ENCODE measurements around the gene SUSD4. TPM values are rescaled to one million over a fixed set of nuclear protein-coding genes. Genes with fewer than 3 reads are reported as not detected.

SUSD4 gene
- total RNA-seq, 3 donors from 2014 or later (not counting 1 experiment from before 2014, with no cell fraction given) = 0.60 to 1.1 TPM; not detected in 1

DNA sequence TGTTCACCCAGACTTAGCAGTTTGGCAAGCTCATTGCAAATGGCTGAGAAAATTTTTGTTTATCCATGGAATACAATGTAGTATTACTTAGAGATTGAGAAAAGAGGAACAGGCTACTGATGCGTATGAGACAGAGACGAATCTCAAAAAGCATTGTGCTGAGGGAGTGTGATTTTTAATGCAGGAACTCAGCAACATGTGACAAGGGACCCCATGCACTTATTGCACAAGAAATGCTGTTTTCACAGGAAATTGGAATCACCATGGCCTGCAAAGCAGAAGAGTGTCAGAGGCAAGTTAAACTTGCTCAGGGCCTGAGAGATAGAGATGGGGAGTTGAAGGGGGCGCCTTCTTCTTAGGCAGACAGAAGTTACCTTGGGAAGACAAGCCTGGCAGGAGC is 188.3 kb downstream of the SUSD4 start:
- Histone ChIP-seq H3K4me3 (ENCODE audit: low read length) (no peak overlapping the region), H3K4me1 (ENCODE audit: control insufficient read depth, insufficient read depth, low read length) (peaks cover 11% of the 10 kb centered on the region), H3K27ac (ENCODE audit: low read length) (no peak overlapping the region), H3K27me3 (ENCODE audit: control insufficient read depth, insufficient read depth, low read length) (no peaks in the 10 kb centered on the region), H3K36me3 (ENCODE audit: control insufficient read depth, insufficient read depth, low read length) (no peaks in the 10 kb centered on the region), H3K9me3 (ENCODE audit: control insufficient read depth, insufficient read depth, low read length) (no peaks in the 10 kb centered on the region)
- H3K27me3 Mint-ChIP-seq (ENCODE audit: low read depth in 2 of 2) = peaks cover 12 to 24% of the 10 kb centered on the region in 2 donors
- peaks cover 4 to 11% of the 10 kb centered on the region in 2 donors for H3K4me1 Mint-ChIP-seq
- no peak overlapping the region for H3K4me3 Mint-ChIP-seq
- 54% methylated on average over 3 of the region's 3 CpGs for WGBS (ENCODE audit: insufficient coverage)
- H3K9me3 Mint-ChIP-seq = no peaks in the 10 kb centered on the region
- H3K36me3 Mint-ChIP-seq = no peaks in the 10 kb centered on the region
- intact Hi-C loops (cut with micrococcal nuclease) = no loop called here
- DNase-seq = no peak
- ATAC-seq = no peak
- TF ChIP-seq, protein P1, sequence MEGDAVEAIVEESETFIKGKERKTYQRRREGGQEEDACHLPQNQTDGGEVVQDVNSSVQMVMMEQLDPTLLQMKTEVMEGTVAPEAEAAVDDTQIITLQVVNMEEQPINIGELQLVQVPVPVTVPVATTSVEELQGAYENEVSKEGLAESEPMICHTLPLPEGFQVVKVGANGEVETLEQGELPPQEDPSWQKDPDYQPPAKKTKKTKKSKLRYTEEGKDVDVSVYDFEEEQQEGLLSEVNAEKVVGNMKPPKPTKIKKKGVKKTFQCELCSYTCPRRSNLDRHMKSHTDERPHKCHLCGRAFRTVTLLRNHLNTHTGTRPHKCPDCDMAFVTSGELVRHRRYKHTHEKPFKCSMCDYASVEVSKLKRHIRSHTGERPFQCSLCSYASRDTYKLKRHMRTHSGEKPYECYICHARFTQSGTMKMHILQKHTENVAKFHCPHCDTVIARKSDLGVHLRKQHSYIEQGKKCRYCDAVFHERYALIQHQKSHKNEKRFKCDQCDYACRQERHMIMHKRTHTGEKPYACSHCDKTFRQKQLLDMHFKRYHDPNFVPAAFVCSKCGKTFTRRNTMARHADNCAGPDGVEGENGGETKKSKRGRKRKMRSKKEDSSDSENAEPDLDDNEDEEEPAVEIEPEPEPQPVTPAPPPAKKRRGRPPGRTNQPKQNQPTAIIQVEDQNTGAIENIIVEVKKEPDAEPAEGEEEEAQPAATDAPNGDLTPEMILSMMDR (IDR thresholded peaks at IDR 0.05) = no peak
- H3K27ac Mint-ChIP-seq = peak overlapping the region in 1 of 2 donors; percentile 6

DNA sequence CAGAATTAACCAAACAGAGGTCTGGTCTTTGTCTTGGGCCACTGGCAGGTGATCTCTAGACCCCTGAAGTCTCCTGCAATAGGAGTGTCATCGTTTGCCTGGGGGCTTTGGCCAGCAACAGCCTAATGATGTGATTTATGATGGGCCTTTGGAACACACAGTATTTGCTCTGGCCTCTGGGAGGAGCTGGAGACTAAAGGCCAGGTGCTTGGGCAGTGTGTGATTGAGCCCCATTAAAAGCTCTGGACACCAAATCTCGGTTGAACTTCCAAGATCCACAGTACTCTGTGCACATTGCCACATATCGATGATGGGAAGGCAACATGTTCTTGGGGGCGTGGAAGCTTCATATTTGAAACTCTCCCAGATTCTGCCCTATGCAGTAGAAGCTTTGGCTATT is 188.9 kb downstream of the SUSD4 start:
- DNase-seq (no peak), ATAC-seq (no peak)
- Histone ChIP-seq H3K9me3 (ENCODE audit: control insufficient read depth, insufficient read depth, low read length) (no peaks in the 10 kb centered on the region), H3K27ac (ENCODE audit: low read length) (peak overlapping the region; percentile 11), H3K4me1 (ENCODE audit: control insufficient read depth, insufficient read depth, low read length) (peaks cover 11% of the 10 kb centered on the region), H3K4me3 (ENCODE audit: low read length) (no peak overlapping the region), H3K27me3 (ENCODE audit: control insufficient read depth, insufficient read depth, low read length) (no peaks in the 10 kb centered on the region), H3K36me3 (ENCODE audit: control insufficient read depth, insufficient read depth, low read length) (no peaks in the 10 kb centered on the region)
- Mint-ChIP-seq H3K27ac (no peak overlapping the region), H3K4me1 (peaks cover 4 to 11% of the 10 kb centered on the region in 2 donors), H3K9me3 (no peaks in the 10 kb centered on the region), H3K27me3 (ENCODE audit: low read depth in 2 of 2) (peaks cover 14 to 18% of the 10 kb centered on the region in 2 donors), H3K36me3 (no peaks in the 10 kb centered on the region), H3K4me3 (no peak overlapping the region)
- TF ChIP-seq, protein P1 (IDR thresholded peaks at IDR 0.05) = no peak
- intact Hi-C loops (cut with micrococcal nuclease) = no loop called here
- WGBS (ENCODE audit: insufficient coverage) = 84% methylated on average over 4 of the region's 4 CpGs

Other genes with a start within 250 kb of the SUSD4 start
- under 1 TPM; 0.24 to 0.41 (median 0.33) TPM for gene TLR5, start 220.9 kb downstream of the SUSD4 start, total RNA-seq
- not detected for gene CCDC185, start 29.2 kb upstream of the SUSD4 start, total RNA-seq

Data from natural killer cell (primary cell).